Brain microvascular endothelial cell (primary cell): ENCODE data around the gene ENTPD6.
"Not testable (repeated sequence)": the region's sequence is repeated elsewhere in the genome, so short reads cannot be mapped to it uniquely, and the experiment has no call there.

ENCODE experiments used
- DNase-seq: peaks from one replicate; pipeline ENCODE4 v3.0.0-alpha.2; 2020
- H3K27ac ChIP-seq: fragments of 250-450 bp; sonication (Bioruptor Pico); 2 replicates; pipeline ENCODE4 v1.5.1; 2020; ENCODE audit warnings: mild to moderate bottlenecking, moderate library complexity
- H3K27me3 ChIP-seq: fragments of 250-450 bp; sonication (Bioruptor Pico); replicated peaks from 2 replicates; pipeline ENCODE4 v1.5.1; 2020; ENCODE audit warnings: mild to moderate bottlenecking
- H3K36me3 ChIP-seq: fragments of 250-450 bp; sonication (Bioruptor Pico); replicated peaks from 2 replicates; pipeline ENCODE4 v1.5.1; 2020; ENCODE audit warnings: mild to moderate bottlenecking
- H3K4me3 ChIP-seq: 2 replicates; pipeline ENCODE4 v1.5.1; 2011; ENCODE audit warnings: low read depth, mild to moderate bottlenecking, control low read depth, low read length, moderate library complexity
- CTCF ChIP-seq: IDR thresholded peaks from 2 replicates; pipeline ENCODE4 v1.5.1; 2011; ENCODE audit warnings: low read depth, mild to moderate bottlenecking, moderate library complexity, low read length, control low read depth, inconsistent platforms; ENCODE audit errors: missing control alignments
- in situ Hi-C: cut with HindIII; loops from 2 replicates; pipeline ENCODE4 v1.10.0; 2017; ENCODE audit warnings: low sequenced_read_pairs, low pct_ligation_motif_present

Gene ENTPD6

GRCh38 chr20:25150016-25150415 is 45.5 kb upstream of the ENTPD6 start:
- no peak for TF ChIP-seq CTCF
- H3K36me3 ChIP-seq = no peaks in the 10 kb centered on the region
- no peak overlapping the region for H3K4me3 ChIP-seq
- H3K27me3 ChIP-seq = peaks cover 26% of the 10 kb centered on the region
- no peak for DNase-seq
- in situ Hi-C loops = no loop called here
- no peak overlapping the region for H3K27ac ChIP-seq

- DNase-seq = no peak
- H3K4me3 ChIP-seq = no peak overlapping the region
- no peak for TF ChIP-seq CTCF
- no peaks in the 10 kb centered on the region for H3K36me3 ChIP-seq
- no peaks in the 10 kb centered on the region for H3K27me3 ChIP-seq
- no peak overlapping the region for H3K27ac ChIP-seq
- in situ Hi-C loops = no loop called here
Measured at GRCh38 chr20:25158043-25158442, 37.5 kb upstream of the ENTPD6 start.

DNA sequence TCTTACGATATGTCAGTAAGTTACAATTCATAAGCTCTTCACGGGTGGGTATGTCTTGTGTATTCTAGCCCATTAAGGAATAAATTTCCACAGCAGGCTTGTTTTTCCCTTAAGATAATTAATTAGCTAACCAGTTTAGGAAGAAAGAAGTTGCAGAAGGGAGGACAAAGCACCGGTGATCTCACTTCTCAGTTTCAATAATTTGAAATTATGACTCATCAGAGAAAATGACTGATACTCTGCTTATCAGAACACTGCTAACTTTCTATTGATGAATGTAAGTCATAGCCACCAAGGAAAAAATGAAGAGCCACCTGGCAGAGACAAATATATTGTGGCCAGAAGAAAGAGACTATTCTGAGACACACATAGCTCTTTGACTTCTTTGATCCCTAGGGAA is 35.0 kb upstream of the ENTPD6 start:
- H3K4me3 ChIP-seq = no peak overlapping the region
- no peaks in the 10 kb centered on the region for H3K36me3 ChIP-seq
- H3K27me3 ChIP-seq = no peaks in the 10 kb centered on the region
- TF ChIP-seq CTCF = no peak
- no peak overlapping the region for H3K27ac ChIP-seq
- in situ Hi-C loops = no loop called here
- no peak for DNase-seq

GRCh38 chr20:25160897-25161296 is 34.6 kb upstream of the ENTPD6 start:
- Histone ChIP-seq H3K36me3 (no peaks in the 10 kb centered on the region), H3K27ac (no peak overlapping the region), H3K4me3 (no peak overlapping the region), H3K27me3 (no peaks in the 10 kb centered on the region)
- no peak for TF ChIP-seq CTCF
- DNase-seq = no peak
- in situ Hi-C loops = no loop called here

GRCh38 chr20:25165128-25165527 is 30.4 kb upstream of the ENTPD6 start:
- DNase-seq = no peak
- Histone ChIP-seq H3K27ac (no peak overlapping the region), H3K27me3 (no peaks in the 10 kb centered on the region), H3K36me3 (no peaks in the 10 kb centered on the region), H3K4me3 (no peak overlapping the region)
- in situ Hi-C loops = no loop called here
- no peak for TF ChIP-seq CTCF

- H3K36me3 ChIP-seq, in situ Hi-C loops, H3K4me3 ChIP-seq, DNase-seq, H3K27me3 ChIP-seq, H3K27ac ChIP-seq: not testable (repeated sequence)
Measured at GRCh38 chr20:25166105-25166782, 29.3 kb upstream of the ENTPD6 start.
